Middle frontal gyrus (tissue), 1 donor: ENCODE results near the gene TIE1.

Source experiments
- DNase-seq: peaks from one replicate; pipeline ENCODE4 v3.0.0-alpha.2; 2015; ENCODE audit warnings: low spot score; ENCODE audit errors: extremely low spot score

Gene TIE1

DNA sequence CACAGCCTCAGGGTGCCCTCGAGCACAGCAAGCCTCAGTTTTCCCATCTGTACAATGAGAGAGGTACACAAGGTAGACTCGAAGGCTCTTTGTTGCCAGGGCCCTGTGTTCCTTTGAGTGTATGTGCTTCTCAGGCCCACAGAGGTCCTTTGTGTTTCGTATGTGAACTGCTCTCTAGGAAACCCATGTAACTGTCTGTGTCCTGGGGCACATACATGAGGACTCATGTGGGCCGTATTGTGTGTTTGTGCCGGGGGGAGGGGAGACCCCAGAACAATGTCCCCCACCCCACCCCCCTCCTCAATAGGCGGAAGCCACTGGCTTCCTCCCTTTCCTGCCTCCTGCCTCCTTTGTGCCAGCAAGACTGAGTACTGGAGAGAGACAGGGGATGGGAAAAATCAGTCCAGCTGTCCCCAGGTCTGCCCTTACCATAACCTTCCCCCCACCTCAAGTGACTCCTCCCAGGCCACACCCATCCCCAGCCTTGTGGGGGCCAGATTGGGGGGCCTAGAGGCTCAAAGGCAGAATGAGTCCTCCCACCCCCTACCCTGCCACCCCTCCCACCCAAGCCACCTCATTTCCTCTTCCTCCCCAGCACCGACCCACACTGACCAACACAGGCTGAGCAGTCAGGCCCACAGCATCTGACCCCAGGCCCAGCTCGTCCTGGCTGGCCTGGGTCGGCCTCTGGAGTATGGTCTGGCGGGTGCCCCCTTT, at the start of gene TIE1:
TIE1 (plus strand) TSS at position 605 of the 717 bp plus-strand sequence; CDS start at position 695, 90 bp downstream.
- DNase-seq, result no peak

DNA sequence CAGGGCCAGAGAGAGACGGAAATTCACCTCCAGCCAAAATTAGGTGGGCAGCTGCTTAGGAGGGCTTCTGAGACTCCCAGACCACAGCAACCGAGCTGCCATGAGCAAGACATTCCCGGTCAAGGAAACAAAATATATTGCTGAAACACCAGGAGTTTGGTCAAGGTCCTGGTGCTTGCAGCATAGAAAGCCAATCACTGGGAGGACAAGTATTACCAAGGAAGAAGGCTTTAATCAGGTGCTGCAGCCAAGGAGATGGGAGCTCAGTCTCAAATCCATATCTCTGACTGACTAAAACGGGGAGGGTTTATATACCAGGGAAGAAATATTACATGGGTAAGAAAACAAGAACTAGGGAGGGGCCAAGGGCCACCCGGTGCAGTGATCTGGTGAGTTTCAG, 49.8 kb upstream of the TIE1 start:
- no peak for DNase-seq

DNA sequence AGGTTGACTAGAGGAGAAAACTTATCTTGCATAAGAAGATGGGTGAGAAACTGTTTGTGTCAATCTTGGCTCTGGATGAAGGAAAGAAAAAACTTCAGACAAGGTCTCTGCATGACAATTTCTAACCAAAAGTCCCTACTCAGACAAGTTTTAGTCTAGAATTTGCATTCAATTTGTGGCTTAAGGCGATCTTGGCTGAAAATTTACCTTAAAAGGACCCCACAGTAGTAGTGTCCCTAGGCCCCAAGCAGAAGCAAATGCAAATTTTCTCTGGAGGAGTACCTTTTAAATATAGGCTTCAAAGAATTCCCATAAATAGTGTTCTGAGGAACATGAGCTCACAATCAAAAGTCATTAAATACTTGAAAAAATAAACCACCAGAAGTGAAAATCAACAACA, 48.6 kb upstream of the TIE1 start:
- no peak for DNase-seq

DNA sequence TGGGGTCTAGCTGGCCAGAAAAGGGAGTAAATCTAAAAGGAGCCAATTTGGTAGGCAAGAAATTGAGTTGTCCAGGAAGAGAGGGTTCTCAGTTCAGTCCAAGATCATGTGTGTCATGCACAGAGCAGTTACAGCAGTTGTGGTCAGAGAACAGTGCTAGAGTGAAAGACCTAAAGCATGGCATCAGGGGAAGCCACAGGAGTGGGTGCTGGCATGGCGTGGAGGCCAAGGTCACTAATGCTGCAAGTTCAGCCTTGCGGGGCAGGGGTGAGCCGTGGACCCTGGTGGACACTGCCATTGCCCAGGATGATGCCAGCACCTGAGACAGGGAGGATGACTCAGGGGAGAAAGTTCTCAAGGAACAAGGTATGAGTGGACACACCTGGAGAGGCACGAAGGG, 47.6 kb upstream of the TIE1 start:
- DNase-seq, result no peak

DNA sequence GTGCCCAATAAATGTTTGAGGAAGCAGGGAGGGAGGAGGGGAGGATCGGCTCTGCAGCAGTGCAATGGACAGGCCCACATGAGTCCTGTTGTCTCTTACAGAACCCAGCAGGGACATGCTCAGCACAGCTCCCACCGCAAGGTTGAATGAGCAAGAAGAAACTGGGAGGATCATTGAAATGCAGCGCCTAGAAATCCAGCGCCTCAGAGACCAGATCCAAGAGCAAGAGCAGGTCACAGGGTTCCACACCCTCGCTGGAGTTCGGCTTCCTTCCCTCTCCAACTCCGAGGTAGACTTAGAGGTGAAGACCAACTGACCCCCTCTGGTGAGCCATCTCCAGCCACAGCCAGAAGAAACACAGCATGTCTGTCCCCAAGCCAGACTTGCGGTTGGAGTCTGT, 46.9 kb upstream of the TIE1 start:
- DNase-seq, result no peak

DNA sequence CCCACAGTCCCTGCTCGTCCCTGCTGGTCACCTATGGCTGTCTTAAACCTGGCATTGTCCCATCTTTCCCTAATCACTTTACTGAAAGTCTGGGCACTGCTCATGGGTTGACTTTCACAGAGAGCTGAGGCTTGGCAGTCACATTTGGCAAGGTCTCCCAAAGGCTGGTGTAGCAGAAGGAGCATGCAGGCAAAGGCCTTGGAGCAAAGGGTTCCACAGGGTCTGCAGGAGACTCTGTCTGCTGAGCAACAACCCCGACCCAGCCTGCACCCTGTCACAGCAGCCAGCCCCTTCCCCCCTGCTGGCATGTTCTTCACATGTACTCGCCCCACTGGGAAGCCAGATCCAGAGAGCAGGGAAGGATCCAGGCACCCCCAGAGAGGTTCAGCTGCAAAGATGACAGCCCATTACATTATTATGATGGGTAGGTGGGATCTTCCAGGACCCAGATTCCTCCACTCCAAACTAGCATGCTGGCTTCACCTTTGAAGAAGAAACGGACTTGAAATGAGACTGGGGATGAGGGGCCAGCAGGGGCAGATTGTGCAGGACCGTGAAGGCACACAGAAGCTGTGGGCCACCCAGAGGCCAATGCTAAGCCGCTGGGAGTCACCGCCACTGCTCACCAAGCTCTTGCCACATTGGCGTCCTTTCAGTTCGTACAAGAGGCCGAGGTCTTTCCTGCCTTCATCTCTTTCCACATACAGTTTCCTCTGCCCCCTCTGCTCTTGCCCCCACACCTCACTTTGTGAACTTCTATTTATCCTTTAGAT, 45.2 kb upstream of the TIE1 start:
- no peak for DNase-seq

DNA sequence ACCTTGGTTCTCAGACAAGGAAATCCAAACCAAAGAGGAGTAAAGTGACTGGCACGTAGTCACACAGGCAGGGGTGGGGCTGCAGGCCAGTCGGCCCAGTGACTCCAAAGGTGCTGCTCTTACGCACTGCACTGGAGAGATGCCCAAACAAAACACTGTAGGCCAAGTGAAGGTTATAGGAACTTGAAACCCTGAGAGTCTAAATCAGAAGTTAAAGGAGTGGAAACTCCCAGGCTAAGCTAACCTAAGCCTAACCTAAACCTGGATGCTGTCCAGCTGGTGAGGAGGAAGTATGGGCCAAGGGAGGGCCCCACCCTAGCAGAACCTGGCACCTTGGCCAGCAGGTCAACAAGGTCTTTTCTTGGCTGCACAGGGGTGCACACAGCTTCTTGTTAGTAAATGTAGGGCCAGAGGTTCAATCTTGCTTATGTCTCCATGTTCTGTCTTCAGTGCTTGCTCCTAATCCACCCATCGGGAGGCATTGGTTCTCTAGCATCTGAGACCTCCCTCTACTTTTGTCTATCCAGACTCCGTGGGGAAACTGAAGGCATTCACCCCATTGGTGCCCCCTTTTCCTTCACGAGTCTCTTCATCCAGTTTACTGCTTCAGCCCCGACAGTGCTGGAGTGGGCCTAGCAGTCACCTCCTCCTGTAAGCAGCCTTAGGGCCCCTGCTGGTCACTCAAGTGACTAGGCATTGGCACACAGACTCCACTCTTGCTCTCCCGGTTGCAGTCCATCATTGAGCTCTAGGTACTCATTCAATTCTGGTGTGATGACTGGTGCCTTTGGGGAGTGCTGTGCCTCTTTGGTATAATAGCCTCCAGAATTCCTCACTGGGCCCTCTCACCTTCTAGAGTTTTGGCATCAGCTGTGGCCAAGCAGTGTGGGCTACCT, 43.9 kb upstream of the TIE1 start:
- no peak for DNase-seq

DNA sequence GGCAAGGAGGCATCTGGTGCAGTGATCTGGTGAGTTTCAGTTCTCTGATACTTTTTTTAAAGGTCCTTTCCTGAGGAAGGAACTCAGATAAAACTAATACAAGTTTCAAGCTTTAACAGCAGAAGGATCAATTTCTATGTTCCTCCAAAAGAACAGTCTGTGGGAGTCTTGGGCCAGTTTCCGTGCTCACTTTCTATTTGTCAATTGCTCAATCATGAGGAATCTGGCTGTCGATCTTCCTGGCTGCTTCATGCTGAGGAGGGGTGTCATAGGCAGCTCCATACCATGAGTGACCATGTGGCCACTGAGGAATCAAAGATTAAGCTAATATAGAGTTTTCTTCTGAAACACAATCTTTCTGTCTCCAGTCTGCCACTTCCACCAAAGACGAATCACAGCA, 42.4 kb upstream of the TIE1 start:
- DNase-seq, result no peak

DNA sequence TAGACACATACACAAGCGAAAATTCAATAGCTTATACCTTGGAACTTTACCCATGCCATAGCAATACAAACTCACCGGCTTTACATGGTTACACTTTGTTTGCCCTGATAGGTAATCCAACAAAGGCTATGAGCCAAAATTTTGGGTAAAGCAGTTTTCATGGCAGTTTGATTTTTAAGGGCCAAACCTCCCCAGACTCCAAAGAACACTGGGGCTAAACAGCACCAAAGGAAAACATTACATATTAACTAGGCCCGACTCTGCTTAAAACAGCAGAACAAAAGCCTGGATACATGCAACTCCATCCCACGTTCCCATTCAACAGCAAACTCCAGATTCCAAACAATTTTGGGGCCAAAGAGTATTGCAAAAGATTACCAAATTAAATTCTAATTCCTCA, 35.4 kb upstream of the TIE1 start:
- no peak for DNase-seq

DNA sequence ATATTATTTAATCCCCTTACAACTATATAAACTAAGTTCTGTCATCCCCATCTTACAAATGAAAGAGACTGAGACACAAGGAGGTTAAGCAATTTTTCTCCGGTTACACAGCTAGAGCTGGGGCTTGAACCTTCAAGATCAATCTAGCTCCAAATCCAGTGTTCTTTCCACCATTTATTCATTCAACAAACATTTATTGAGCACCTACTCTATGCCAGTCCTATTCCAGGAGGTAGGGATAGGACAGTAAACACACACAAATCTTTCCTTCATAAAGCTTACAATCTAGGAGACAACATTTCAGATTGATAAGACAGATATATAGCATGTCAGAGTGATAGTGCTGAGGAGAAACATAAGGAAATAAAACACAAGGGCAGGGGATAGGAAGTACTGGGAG, 33.9 kb upstream of the TIE1 start:
- no peak for DNase-seq

DNA sequence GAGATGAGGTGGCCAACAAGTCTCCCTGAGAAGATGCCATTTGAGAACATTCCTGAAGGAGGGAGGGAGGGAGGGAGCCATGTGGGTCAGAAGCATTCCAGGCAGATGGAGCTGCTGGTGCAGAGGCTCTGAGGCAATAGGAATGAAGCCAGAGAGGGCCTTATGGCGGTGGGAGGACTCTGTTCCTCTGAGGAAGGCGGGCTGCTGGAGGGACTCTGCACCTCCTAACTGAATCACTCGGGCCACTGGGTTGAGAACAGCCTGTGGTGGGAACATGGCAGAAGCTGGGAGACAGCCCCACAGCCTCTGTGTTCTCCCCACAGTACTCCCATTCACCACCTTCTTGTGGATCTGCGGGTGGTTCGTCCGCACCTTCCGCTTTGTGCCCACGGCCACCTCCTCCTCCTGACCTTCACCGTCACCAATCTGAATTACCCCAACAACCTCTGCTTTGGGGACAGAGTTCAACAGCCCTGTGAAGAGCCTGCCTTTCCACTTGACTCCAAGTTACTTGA, 33.4 kb upstream of the TIE1 start:
- no peak for DNase-seq

DNA sequence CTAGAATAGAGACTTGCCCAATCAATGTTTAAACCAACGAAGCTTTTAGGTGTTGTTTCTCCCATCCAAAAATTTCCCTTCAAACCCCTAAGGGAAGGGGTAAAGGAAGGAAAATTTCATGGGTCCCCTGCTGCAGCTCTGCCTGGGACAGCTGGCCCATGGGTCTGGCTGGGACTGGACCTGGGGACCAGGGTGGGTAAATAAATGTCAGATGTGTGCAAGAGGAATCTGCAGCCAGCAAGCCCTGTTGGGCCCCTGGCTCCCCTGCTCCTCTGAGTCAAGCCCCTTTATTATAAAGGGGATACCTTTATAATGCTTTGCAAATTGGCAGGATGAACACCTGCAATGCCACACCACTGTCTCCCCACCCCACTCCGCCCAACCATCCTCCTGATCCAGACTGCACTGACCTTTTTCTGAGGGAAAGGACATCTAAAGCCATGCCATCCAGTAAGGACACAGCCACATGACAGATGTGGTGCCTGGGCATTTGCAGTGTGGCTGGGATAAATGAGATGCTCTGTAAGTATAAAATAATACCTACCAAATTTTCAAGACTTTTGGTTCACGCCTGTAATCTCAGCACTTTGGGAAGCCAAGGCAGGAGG, 32.9 kb upstream of the TIE1 start:
- no peak for DNase-seq

DNA sequence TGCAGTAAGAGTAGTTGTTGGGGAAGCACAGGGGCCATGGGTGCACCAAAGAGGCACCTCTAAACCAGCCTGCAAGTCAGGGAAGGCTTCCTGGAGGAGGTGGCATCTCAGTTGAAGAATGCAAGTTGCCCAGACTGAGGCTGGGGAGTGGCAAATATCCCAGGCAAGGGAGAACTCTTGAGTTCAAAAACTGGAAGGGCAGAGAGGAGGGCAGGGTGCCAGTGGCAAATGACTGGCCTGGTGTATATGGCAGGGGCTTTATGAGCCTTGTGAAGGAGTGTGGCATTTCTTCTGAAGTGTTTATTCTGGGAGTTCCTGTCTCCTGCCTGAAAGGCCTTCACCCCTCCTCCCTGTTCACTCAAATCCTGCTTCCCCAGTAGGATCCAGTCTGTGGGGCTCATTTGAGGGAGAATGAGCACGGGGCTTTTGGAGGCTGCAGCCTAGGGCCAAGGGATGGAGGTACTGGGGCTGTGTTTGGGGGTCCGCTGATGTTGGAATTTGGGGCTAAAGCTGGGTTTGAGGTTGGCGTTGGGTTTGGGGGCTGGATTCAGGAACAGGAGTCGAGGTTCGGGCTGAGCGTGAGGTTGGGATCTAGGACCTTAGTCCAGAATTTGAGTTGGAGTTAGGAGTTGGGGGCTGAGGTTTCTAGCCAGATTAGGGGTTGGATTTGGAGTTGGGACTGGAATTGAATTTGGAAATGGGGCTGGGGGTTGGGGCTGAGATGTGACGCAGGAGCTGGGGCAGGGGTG, 31.0 kb upstream of the TIE1 start, which contains the start of gene TMEM125:
TMEM125 (plus strand) TSS at position 357 of the 749 bp plus-strand sequence. CDS start 2,740 bp downstream, outside the sequence.
- no peak for DNase-seq

DNA sequence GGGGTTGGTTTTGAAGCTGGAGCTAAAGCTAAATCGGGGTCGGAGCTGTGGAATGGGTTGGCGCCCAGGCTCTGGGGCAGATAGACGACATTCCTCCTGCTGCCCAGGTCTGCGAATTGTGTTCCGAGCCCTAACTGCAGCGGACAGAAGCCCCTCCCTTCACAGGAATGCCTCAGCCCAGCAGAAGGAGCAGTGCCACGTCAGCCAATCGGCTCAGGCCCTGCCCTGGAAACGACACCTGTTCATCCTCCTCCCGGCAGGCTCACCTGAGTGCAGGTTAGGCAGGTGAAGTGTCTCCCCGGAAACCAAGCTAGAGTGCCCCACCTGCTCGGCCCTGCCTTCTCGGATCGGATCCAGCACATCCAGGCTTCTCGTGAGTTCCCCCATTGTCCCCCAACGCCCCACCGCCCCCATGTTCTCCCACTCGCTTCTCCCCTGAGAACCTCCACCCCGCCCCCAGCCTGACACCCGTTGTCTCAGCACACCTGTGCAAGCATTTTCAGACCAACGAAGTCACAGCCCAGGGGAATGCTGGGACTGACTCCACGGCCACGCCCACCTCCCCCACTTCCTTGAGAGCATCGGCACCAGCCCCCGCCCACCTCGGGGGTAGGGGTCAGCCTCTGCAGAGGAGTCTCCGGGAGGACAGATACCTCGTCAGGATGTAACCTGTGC, 30.2 kb upstream of the TIE1 start:
- DNase-seq, result no peak

DNA sequence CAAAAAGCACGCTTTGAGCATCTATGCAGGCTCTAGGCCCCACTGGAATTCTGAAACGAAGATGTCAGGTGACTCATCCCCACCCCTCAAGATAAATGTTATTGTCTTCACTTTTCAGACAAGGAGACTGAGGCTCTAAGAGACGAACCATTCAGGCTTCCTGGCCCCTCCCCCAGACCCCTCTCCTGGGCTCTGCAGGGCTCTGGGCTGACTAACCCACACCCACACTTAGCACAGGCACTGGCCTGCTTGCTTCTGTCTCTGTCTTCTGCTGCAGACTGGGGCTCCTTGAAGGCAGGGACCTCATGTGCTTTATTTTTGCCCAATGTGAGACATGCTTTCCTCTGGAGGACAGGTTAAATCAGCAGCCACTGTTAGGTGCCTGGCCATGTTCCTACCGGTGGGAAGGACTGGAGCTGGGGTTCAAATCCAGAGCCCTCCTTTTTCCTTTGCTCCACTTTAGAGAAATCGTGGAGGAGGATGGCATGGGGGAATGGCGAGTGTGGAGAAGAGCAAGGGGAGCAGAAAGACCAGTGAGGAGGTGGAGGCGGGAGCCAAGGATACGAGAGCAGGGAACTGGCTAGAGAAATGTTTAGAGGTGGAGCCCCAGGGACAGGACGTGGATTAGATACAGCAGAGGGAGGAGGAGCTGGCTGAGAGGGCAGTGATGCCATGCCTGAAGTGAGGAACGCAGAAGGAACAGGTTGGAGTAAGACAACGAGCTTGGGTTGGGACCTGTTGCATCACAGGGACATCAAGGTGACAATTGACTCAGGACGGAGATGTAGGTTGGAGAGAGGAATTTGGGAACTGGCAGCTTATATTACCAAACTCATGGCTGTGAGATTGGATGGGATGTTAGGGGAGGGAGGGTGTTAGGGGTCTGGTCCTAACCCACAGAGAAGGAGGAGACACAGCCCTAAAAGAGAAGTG, 29.3 kb upstream of the TIE1 start:
- no peak for DNase-seq

DNA sequence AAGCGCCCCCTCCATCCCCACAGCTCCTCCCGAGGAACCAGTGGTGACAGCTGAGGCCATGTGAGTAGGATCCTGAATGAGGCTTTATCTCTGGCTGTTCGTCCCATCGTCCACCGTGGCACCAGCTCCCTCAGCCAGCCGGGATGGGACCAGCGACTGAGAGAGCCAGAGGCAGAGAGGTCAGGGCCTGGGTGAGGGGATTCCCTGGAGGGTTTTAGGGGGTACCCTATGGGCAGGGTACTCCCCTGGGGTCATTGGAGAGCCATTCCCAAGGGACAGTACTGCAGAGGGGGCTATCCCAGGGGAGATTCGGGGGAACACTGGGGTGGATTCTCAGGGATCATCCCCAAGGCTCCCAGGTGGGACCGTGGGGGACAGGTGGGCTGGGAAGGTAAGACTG, 28.6 kb upstream of the TIE1 start:
- peak; percentile 9 for DNase-seq

DNA sequence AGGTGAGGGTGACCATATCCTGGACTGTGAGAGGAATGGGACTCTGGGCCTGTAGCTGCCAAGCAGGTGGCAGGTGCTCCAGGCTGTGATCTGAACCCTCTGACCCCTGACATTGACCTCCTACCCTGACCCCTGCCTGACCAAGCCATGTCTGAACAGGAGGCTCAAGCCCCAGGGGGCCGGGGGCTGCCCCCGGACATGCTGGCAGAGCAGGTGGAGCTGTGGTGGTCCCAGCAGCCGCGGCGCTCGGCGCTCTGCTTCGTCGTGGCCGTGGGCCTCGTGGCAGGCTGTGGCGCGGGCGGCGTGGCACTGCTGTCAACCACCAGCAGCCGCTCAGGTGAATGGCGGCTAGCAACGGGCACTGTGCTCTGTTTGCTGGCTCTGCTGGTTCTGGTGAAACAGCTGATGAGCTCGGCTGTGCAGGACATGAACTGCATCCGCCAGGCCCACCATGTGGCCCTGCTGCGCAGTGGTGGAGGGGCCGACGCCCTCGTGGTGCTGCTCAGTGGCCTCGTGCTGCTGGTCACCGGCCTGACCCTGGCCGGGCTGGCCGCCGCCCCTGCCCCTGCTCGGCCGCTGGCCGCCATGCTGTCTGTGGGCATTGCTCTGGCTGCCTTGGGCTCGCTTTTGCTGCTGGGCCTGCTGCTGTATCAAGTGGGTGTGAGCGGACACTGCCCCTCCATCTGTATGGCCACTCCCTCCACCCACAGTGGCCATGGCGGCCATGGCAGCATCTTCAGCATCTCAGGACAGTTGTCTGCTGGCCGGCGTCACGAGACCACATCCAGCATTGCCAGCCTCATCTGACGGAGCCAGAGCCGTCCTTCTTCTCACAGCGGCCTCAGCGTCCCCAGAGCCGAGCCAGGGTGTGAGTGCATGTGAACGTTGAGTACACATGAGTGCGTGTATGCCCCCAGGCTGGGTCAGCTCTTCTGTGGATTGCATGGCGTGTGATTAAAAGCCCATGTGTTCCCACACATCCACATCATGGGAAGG, 27.9 kb upstream of the TIE1 start:
- DNase-seq, result no peak

DNA sequence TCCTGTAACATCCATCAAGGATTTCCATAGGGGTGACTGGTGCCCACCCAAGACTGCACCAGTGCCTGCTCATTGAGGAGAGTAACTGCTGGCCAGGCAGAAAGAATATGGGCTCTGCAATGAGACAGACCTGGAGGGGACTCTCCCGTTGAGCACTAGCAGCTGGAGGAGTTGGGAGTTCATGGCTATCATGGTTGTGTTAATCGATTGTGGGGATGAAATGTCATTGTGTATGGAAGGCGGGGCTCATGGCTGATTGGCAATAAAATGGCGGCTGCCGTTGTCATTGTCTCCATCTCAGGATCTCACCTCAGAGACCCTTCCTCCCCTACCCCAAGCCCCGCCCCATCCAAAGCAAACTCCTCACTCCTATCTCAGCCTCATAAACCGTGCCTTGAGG, 27.1 kb upstream of the TIE1 start:
- no peak for DNase-seq
